HG03097 (cell line): Measurements from ENCODE around the gene GNB1L.

ENCODE experiments used
- ATAC-seq: cut with Tn5 transposase; IDR thresholded peaks from one replicate; pipeline ENCODE4 v1.9.1; 2021; ENCODE audit not compliant: unreplicated experiment, low FRiP score

The GNB1L gene

DNA sequence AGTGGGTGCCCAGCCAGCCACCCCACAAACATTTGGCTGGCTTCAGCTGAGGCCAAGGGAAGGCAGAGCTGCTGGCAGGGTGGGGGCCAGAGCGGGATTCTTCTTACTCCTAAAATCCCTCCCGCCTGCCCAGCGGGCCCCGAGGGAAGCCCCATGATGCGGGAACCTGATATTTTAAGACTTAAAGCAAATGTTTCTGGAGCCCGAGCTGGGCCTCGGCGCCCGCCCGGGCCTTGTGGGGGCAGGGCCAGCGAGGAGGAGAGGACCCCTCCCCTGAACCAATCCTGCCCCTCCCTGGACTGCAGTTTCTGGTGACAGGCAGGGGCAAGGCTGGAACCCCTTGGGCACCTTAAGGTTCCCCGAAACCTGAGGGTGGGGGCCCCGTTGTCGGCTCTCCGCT lies 114.1 kb downstream of the GNB1L start:
- no peak for ATAC-seq

DNA sequence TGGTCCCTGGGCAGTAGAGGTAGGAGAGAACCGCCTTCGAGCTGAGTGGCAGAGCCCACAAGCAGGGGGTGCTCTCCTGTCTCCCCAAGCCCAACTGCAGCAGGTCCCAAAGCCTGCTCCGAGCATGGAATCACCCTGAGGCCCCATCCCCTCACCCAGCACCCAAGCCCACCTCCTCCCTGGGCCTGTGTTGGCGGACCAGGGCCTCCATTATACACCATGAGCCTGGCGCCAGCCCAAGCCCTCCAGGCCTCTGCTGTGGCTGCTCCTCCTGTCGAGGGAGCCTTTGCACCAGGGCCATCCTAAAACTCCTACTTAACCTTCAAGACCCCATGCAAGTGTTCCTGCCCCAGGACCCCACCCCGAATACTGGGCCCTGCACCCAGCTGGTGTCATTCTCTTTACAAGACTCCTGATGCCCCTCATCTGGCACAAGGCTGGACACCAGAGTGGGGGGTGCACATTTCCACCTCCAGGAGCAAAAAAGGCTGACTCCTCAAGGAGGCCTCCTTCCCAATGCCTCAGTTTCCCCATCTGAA lies 114.7 kb downstream of the GNB1L start:
- no peak for ATAC-seq

DNA sequence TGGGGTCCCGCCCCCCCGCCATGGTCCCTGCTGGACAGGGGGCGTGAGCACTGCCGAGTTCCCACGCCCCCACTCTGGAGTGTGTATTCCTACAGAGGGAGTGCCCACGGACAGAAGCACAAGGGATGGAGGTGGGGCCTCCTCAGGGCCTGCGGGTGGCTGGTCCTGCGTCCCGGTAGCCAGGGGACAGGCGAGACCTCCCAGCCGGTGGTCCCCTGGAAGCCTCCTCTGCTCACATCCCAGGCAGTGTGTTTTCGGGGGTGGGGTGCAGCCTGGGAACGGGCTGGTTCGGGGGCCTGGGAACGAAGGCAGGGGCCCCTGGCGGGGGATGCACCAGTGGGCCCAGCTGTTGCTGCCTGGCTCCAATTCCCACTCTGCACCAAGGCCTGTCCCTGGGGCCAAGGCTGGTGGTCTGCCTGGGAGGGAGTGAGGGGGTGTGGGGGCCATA lies 115.2 kb downstream of the GNB1L start:
- no peak for ATAC-seq

DNA sequence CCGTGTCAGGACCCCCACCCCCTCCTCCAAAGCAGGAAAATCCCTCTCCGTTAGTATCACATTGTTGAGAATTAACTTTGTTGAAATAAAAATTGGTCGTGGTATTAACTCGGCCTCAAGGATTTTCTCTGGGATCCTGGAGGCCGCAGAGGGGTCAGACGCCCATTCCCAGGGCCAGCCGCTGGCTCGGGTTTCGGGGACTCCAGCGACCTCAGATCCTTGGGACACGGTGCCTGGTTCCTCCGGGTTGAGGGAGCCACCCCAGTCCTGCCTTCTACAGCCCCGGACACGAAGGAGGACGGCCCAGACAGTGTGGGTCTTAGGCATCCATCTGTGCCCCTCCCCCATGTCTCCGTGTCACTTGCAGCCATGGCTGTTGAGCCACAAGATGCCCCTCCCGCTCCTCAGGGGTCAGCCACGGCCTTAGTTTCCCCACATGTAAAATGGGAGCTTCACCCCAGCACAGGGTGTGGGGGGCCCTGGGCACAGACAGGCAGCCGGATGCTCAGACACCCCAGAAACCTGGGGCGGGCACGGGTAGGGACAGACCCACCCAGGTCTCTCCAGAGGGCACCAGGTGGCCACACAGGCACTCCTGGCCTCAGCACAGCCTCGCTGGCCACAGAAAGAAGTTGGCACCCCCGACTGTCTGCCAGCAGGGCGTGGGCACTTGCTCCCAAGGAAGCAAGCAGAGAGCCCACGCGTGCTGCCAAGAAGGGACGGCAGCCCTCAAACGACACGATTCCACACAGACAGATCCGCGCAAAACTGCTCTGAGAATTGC lies 115.8 kb downstream of the GNB1L start:
- ATAC-seq, result no peak

DNA sequence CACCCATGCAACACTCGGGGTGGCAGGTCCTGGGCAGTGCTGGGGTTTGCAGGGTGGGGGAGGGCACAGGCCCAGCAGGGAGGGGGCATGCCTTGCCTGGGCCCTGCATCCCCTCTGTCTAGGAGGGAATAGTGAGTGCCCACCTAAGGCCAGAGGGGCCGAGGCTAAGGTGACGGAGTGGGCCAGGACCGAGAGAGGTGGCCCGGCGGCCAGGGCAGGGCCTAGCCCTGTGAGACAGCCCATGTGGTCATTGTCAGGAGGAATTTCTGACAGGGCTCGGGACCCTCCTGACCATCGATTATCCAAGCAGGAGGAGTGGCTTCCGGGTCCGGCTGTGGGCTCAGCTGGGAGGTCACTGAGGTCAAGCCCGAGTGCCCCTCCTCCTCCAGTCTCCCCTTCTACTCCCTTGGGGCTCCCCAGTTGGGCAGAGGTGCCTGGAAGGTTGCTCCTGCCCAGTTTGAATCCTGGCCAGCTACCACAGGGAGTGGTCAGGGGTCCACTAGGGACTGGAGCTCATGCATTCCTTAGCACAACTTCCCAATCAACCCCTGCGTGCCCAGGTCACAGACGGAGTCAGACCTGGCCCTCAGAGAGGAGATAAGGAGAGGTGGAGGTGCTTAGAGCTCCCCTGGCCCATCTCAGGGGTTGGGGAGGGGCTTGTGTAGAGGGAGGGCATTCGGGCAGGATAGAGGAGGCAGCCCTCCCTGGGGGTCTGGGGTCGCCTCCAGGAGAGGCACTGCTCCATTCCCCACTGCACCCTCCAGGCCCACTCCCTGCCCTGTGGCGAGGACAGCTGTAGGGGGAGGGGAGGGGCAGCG lies 116.6 kb downstream of the GNB1L start:
- no peak for ATAC-seq

DNA sequence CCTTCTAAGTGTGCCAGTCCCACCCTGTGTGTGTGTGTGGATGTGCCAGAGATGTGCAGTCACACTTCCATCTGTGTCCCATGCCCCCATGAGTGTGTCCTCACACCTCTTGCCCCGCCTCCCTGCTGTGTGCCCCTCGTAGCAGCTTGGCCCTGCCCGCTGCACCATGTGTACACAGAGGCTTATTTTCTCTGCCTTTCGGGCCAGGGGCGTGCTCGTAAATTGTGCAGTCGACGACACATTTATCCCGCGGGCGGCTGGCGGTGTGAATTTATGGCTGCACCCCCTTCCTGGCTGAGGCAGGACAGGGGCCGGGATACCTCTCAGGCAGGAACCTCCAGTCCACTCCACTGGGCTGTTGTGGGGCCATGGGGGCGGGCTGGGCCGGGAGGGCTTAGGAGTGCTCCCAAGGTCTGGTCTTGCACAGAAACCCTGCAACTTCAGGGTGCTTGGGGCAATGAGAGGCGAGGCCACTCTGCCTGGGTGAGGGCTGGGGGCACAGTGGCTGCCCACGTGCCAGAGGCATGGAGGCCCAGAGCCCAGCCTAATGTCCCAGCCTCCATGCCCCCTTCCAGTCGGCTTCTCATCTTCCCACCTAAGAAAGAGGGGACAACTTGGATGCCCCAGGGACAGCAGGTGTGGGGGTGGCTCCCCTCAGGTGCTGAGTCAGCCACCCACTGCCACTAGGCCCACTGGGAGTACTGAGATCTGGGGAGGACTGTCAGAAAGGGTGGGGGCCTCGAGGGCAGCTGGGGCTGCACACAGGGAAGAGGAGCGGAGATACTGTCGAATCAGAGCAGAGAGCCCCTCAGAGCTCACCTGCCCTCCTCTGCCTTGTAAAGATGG lies 118.8 kb downstream of the GNB1L start:
- ATAC-seq, result no peak

DNA sequence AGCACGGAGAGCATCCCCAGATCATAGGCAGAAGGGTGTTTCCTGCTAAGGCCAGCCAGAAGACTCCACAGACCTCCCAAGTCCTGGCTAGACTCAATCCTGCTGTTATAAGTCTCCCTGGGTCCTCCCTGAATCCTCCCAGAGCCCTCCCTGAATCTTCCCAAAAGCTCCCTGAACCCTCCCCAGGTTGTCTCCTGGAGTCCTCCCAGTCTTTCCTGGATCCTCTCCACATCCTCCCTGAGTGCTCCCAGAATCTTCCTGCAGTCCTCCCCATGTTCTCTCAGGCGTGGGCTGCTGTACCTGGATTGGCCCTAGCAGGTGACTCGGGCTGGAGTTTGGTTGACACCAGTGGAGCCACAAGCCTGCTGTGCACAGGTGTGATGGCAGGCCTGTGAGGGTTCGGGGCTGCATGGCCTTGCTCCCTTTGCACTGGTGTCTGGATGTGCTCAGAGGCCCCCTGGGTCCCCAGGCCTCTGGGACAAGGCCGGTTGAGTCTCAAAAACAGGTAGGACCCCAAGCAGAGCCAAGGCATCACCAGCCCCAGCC lies 119.8 kb downstream of the GNB1L start:
- ATAC-seq, result no peak

DNA sequence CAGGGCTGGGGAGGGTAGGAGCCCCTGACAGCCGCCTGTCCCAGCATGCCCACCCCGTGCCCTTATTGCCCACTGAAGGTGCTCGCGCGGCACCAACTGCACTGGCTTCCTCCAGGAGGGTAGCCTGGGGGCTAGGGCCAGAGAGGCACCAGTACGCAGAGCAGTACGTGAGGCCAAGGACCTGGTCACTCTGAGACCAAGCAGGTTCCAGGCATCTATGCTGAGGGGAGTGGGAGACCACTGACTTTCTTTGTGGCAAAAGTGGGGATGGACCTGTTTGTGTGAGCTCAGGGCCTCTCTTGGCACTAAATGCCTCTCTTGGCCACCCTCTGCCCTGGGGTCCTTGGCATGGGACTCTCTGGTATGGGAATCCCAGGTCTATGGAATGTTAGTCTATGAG lies 120.5 kb downstream of the GNB1L start:
- ATAC-seq, result no peak

DNA sequence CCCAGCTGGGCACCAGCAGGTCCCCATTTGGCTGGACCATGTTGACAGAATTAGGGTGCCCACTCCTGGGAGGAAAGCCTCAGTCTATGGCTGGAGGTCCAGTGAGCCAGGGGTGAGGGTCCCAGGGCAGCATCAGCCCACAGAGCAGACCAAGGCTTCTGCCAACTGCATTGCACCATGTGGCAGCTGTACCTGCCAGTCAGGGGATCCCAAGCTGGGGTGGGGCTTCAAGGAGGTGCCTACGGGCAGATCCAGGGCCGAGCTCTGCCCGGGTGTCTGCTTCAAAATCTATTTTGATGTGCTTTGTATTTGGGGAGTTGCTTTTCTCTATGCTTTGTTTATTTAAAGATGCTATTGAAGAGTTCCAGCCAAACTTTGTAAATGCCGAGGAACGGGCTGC lies 120.9 kb downstream of the GNB1L start:
- no peak for ATAC-seq
